ENCODE measurements around the gene LYZL1.
"Not testable (repeated sequence)": the region's sequence is repeated elsewhere in the genome, so short reads cannot be mapped to it uniquely, and the experiment has no call there.

LYZL1 gene

GRCh38 chr10:29288906-29289305 lies at the start of gene LYZL1:
Gene LYZL1 (plus strand): TSS chr10:29289070. CDS start chr10:29291868, 2,798 bp downstream.
- DNase-seq: not testable (repeated sequence)

GRCh38 chr10:29239569-29240472 lies 49.0 kb upstream of the LYZL1 start:
- peak; percentile 11 for DNase-seq

GRCh38 chr10:29240986-29241660 lies 47.7 kb upstream of the LYZL1 start:
- DNase-seq: no peak

- no peak for DNase-seq
Observed at GRCh38 chr10:29241925-29242324, 46.9 kb upstream of the LYZL1 start.

GRCh38 chr10:29243066-29243465 lies 45.8 kb upstream of the LYZL1 start:
- DNase-seq: no peak

- DNase-seq: no peak
Observed at GRCh38 chr10:29243750-29244149, 45.1 kb upstream of the LYZL1 start.

GRCh38 chr10:29244978-29245377 lies 43.9 kb upstream of the LYZL1 start:
- DNase-seq: no peak

- DNase-seq: no peak
Observed at GRCh38 chr10:29245476-29245875, 43.4 kb upstream of the LYZL1 start.

GRCh38 chr10:29246449-29246848 lies 42.4 kb upstream of the LYZL1 start:
- DNase-seq: no peak

- DNase-seq: no peak
Observed at GRCh38 chr10:29248158-29248557, 40.7 kb upstream of the LYZL1 start.

- no peak for DNase-seq
Observed at GRCh38 chr10:29249018-29249417, 39.9 kb upstream of the LYZL1 start.

GRCh38 chr10:29250066-29250465 lies 38.8 kb upstream of the LYZL1 start:
- DNase-seq: no peak

- DNase-seq: no peak
Observed at GRCh38 chr10:29252811-29253689, 35.8 kb upstream of the LYZL1 start.

- DNase-seq: no peak
Observed at GRCh38 chr10:29253690-29254029, 35.2 kb upstream of the LYZL1 start.

GRCh38 chr10:29254123-29255046 lies 34.5 kb upstream of the LYZL1 start:
- no peak for DNase-seq

- no peak for DNase-seq
Observed at GRCh38 chr10:29255104-29255503, 33.8 kb upstream of the LYZL1 start.

GRCh38 chr10:29256019-29256418 lies 32.9 kb upstream of the LYZL1 start:
- no peak for DNase-seq

- no peak for DNase-seq
Observed at GRCh38 chr10:29256586-29256985, 32.3 kb upstream of the LYZL1 start.

- no peak for DNase-seq
Observed at GRCh38 chr10:29257106-29257783, 31.6 kb upstream of the LYZL1 start.

GRCh38 chr10:29257784-29258135 lies 31.1 kb upstream of the LYZL1 start:
- no peak for DNase-seq

GRCh38 chr10:29259498-29259897 lies 29.4 kb upstream of the LYZL1 start:
- no peak for DNase-seq

GRCh38 chr10:29263506-29263905 lies 25.4 kb upstream of the LYZL1 start:
- no peak for DNase-seq

All from NCI-H1092 (cell line).